ENCODE measurements around the gene SERPINA10.

- TF ChIP-seq, protein P1, sequence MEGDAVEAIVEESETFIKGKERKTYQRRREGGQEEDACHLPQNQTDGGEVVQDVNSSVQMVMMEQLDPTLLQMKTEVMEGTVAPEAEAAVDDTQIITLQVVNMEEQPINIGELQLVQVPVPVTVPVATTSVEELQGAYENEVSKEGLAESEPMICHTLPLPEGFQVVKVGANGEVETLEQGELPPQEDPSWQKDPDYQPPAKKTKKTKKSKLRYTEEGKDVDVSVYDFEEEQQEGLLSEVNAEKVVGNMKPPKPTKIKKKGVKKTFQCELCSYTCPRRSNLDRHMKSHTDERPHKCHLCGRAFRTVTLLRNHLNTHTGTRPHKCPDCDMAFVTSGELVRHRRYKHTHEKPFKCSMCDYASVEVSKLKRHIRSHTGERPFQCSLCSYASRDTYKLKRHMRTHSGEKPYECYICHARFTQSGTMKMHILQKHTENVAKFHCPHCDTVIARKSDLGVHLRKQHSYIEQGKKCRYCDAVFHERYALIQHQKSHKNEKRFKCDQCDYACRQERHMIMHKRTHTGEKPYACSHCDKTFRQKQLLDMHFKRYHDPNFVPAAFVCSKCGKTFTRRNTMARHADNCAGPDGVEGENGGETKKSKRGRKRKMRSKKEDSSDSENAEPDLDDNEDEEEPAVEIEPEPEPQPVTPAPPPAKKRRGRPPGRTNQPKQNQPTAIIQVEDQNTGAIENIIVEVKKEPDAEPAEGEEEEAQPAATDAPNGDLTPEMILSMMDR (IDR thresholded peaks at IDR 0.05), result no peak
- no peak for TF ChIP-seq POLR2AphosphoS5 (IDR thresholded peaks at IDR 0.05)
- TF ChIP-seq POLR2A (IDR thresholded peaks at IDR 0.05), result no peak
These were observed 28.6 kb upstream of the SERPINA10 start for GRCh38 chr14:94321421-94322271.

All from gastroesophageal sphincter (tissue), 3 donors.